Suprapubic skin (tissue), 3 donors: ENCODE measurements around the gene TECTA.

Experiments
- CTCF ChIP-seq, 2 donors: fragments of 200-600 bp in 1 of 2; fragments of 450-650 bp in 1 of 2; sonication (generic) in 1 of 2; IDR thresholded peaks; one replicate each; pipeline ENCODE4 v1.5.1; 2016 to 2019; ENCODE audit warnings: antibody characterized with exemption in 2 of 2, mild to moderate bottlenecking in 1 of 2, moderate library complexity in 1 of 2
- EP300 ChIP-seq: sonication (generic); formaldehyde crosslinking; IDR thresholded peaks from one replicate; pipeline ENCODE4 v1.6.1; 2017; ENCODE audit warnings: antibody characterized with exemption

- TF ChIP-seq CTCF (IDR thresholded peaks at IDR 0.05) (no peak), EP300 (no peak)
Observed at GRCh38 chr11:121207485-121208115, 106.6 kb downstream of the TECTA start.
